GM12892 (cell line): ENCODE data around the gene CUL7.

ENCODE experiments used
- POLR2A ChIP-seq: IDR thresholded peaks from 2 replicates; pipeline ENCODE4 v1.6.1; 2011; ENCODE audit warnings: low read depth, low read length, control low read depth
- POLR2AphosphoS5 ChIP-seq: IDR thresholded peaks from 2 replicates; pipeline ENCODE4 v1.6.1; 2011; ENCODE audit warnings: low read depth, low read length, control low read depth
- TAF1 ChIP-seq: IDR thresholded peaks from 2 replicates; pipeline ENCODE4 v1.6.1; 2011; ENCODE audit warnings: low read depth, mild to moderate bottlenecking, control low read depth, low read length, borderline replicate concordance

DNA sequence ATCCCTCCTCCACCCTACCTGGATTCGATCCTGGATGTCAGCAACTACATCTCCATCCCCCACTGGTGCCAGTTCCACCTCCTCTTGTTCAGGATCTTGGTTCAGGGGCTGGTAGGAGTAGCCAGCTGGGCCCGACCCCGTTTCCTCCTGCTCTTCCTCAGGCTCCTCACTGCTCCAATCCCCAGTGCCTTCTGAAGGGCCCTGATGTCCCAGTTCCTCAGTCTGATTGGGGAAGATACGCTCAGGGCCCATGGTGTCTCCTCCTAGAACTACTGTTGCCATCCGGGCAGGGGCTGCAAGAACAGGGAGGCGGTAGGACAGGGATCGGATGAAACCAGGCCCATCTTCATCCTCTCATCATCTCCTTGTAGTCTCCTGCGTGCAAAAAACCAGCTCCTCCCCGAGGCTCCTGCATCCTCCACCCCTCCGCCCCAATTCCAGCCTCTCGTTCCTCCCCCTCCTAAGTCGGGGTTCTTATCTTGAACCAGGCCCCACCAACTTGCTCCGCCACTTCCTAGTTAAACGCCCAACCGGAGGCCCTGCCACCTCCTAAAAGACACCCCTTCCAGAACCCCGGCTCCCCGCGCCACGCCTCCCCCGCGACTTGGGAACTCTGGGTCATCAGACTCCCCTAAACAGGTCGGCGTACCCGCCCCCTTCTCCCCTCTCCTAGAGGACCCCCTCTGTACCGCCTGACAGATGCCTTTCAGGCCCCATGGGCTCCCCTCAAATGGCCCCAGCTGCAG is 40.4 kb downstream of the CUL7 start:
- no peak for TF ChIP-seq POLR2A
- TF ChIP-seq POLR2AphosphoS5 = 0 out of 2 replicates have a peak, but pooled peaks have one; percentile 8
- no peak for TF ChIP-seq TAF1
